ENCODE measurements around the gene NTHL1. TPM values are rescaled to one million over a fixed set of nuclear protein-coding genes. Genes with fewer than 3 reads are reported as not detected.

The NTHL1 gene
- total and polyA plus RNA-seq, 2 of the 8 experiments (the other 6 are each of a cell fraction or from before 2014, with no cell fraction given), result 70.9 to 150 TPM

DNA sequence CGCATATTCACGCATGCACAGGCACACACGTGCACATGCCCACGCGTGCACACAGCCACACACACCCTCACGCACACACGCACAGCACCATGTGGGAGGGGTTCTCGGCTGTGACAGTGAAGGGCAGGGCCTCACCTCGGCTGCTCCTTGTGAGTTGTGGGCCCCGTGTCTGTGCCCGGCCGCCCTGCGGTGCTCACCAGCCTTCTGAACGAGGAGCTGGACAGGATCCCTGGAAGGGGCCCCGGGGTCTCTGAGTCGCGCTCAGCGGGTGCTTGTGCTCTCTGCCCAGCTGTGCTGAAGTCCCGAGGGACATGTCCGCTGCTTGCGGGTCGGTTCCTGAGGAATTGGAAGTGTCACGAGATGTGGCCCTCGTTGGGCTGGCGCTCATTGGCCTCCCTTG lies 16.2 kb upstream of the NTHL1 start:
- Histone ChIP-seq H3K9me3 (ENCODE audit: insufficient read depth in 2 of 2, low read depth in 1 of 2, low read length in 1 of 2) (no peaks in the 10 kb centered on the region), H4K20me1 (replicated peaks in 1 of 2; ENCODE audit: control insufficient read depth in 1 of 2, insufficient read depth in 2 of 2, low read length in 2 of 2) (peaks cover 0 to 11% of the 10 kb centered on the region in 2 experiments), H3K56ac (replicated peaks; ENCODE audit: insufficient read length, low read depth, low read length) (no peak overlapping the region), H3K36me3 (ENCODE audit: control insufficient read depth in 2 of 4, insufficient read depth in 4 of 4, low read length in 3 of 4) (peaks cover 2 to 14% (median 6%) of the 10 kb centered on the region in 4 experiments; a peak in 6 of 8 replicates), H2BK120ac (replicated peaks; ENCODE audit: low read depth, low read length) (no peak overlapping the region), H2AFZ (ENCODE audit: low read length) (no peak overlapping the region), H2BK5ac (ENCODE audit: low read depth, low read length) (peak overlapping the region; percentile 49; the same call in 1 of the 2 replicates), H3K4me1 (replicated peaks in 1 of 4; ENCODE audit: control insufficient read depth in 3 of 4, insufficient read depth in 4 of 4, low read length in 3 of 4) (no peaks in the 10 kb centered on the region), H3K18ac (ENCODE audit: extremely low read depth, low read length) (no peak overlapping the region), H3K27ac (ENCODE audit: low read depth, low read length) (no peak overlapping the region), H4K5ac (ENCODE audit: insufficient read length, low read depth, low read length) (no peak overlapping the region), H3K4me3 (ENCODE audit: extremely low read depth in 1 of 4, insufficient read depth in 2 of 4, low read depth in 3 of 4, low read length in 4 of 4) (no peak overlapping the region), H2BK15ac (ENCODE audit: low read length) (no peak overlapping the region), H3K4ac (replicated peaks; ENCODE audit: insufficient read length, low read depth, low read length) (no peak overlapping the region), H3K79me1 (ENCODE audit: low read depth, low read length) (no peaks in the 10 kb centered on the region), H3K9ac (replicated peaks in 1 of 4; ENCODE audit: extremely low read depth in 1 of 4, low read depth in 3 of 4, low read length in 3 of 4) (no peak overlapping the region), H2BK12ac (ENCODE audit: low read depth, low read length) (0 out of 2 replicates have a peak overlapping the region, but pooled peaks have one; percentile 23), H2BK20ac (ENCODE audit: low read length) (no peak overlapping the region), H3K23me2 (ENCODE audit: low read depth, low read length) (no peaks in the 10 kb centered on the region), H3K79me2 (ENCODE audit: control insufficient read depth in 1 of 2, insufficient read depth in 2 of 2, low read length in 2 of 2) (no peaks in the 10 kb centered on the region), H2AK5ac (ENCODE audit: low read depth, low read length) (no peak overlapping the region), H3K23ac (ENCODE audit: insufficient read length) (no peak overlapping the region), H3K14ac (ENCODE audit: insufficient read length) (no peak overlapping the region), H3K4me2 (ENCODE audit: insufficient read depth in 1 of 2, low read depth in 2 of 2, low read length in 2 of 2) (no peak overlapping the region), H3K27me3 (replicated peaks in 1 of 4; ENCODE audit: control insufficient read depth in 3 of 4, extremely low read depth in 1 of 4, insufficient read depth in 3 of 4, low read length in 3 of 4) (no peaks in the 10 kb centered on the region), H4K91ac (replicated peaks; ENCODE audit: insufficient read length, low read length) (no peak overlapping the region), H4K8ac (ENCODE audit: extremely low read depth, insufficient read depth, low read length) (no peak overlapping the region; the same call in 1 of the 2 replicates)
- ChIA-PET POLR2A (ENCODE audit: partially characterized antibody) (interaction anchor here (1.7 to 3.6 kb wide), 4 partner anchors 9 to 99 kb away, joined by 4 to 11 read pairs (median 8); partner anchors contain the start of genes NTHL1, RPS2, TRAF7 and TSC2), CTCF (ENCODE audit: partially characterized antibody) (interaction anchor here (0.8 to 2.8 kb wide), 4 partner anchors 8 to 48 kb away, joined by 3 to 14 read pairs (median 4); no protein-coding TSS in a partner anchor)
- FAIRE-seq (no peak), DNase-seq (ENCODE audit: low read depth in 1 of 2, low spot score in 2 of 2) (no peak)
- 93% methylated on average over 25 of the region's 25 CpGs; no CpG with 5 or more reads in 1 of the 2 experiments for WGBS, 2 experiments (ENCODE audit: extremely low coverage in 1 of 2, insufficient coverage in 1 of 2, insufficient read length in 1 of 2, insufficient replicate concordance in 2 of 2, low coverage in 1 of 2, low lambda C conversion rate in 2 of 2, missing lambda C conversion rate in 1 of 2)
- TF ChIP-seq SUZ12 (IDR thresholded peaks at IDR 0.05; ENCODE audit: low read length), result no peak
- no peak for TF ChIP-seq TCF12 (IDR thresholded peaks at IDR 0.05; ENCODE audit: low read depth, low read length)

Measured in H1 (cell line).